Ishikawa (cell line): Measurements from ENCODE around the gene CCDC7.

Source experiments
- CEBPB ChIP-seq: IDR thresholded peaks from 2 replicates; pipeline ENCODE4 v1.6.1; 2012
- CREB1 ChIP-seq: IDR thresholded peaks from 2 replicates; pipeline ENCODE4 v1.6.1; 2012; ENCODE audit warnings: low read depth
- EGR1 ChIP-seq: IDR thresholded peaks from 2 replicates; pipeline ENCODE4 v1.6.1; 2012
- EP300 ChIP-seq: IDR thresholded peaks from 2 replicates; pipeline ENCODE4 v1.6.1; 2012; ENCODE audit warnings: borderline replicate concordance
- FOXM1 ChIP-seq: IDR thresholded peaks from 2 replicates; pipeline ENCODE4 v1.6.1; 2012; ENCODE audit warnings: low read depth, borderline replicate concordance
- NFIC ChIP-seq: IDR thresholded peaks from 2 replicates; pipeline ENCODE4 v1.6.1; 2012
- RAD21 ChIP-seq: IDR thresholded peaks from 2 replicates; pipeline ENCODE4 v1.6.1; 2012; ENCODE audit warnings: low read depth
- REST ChIP-seq: IDR thresholded peaks from 2 replicates; pipeline ENCODE4 v1.6.1; 2012; ENCODE audit warnings: low read depth, mild to moderate bottlenecking
- TAF1 ChIP-seq: IDR thresholded peaks from 2 replicates; pipeline ENCODE4 v1.6.1; 2012; ENCODE audit warnings: low read depth, mild to moderate bottlenecking
- TCF12 ChIP-seq: IDR thresholded peaks from 2 replicates; pipeline ENCODE4 v1.6.1; 2012; ENCODE audit warnings: low read depth
- TEAD4 ChIP-seq: IDR thresholded peaks from 2 replicates; pipeline ENCODE4 v1.6.1; 2012
- YY1 ChIP-seq: IDR thresholded peaks from 2 replicates; pipeline ENCODE4 v1.6.1; 2012; ENCODE audit warnings: low read depth
- ZBTB7A ChIP-seq: IDR thresholded peaks from 2 replicates; pipeline ENCODE4 v1.6.1; 2012; ENCODE audit warnings: low read depth
- TF ChIP-seq, protein P1 (sequence below): IDR thresholded peaks from 2 replicates; pipeline ENCODE4 v1.6.1; 2012
- TF ChIP-seq, protein P2 (sequence below): IDR thresholded peaks from 2 replicates; pipeline ENCODE4 v1.6.1; 2012

The CCDC7 gene

DNA sequence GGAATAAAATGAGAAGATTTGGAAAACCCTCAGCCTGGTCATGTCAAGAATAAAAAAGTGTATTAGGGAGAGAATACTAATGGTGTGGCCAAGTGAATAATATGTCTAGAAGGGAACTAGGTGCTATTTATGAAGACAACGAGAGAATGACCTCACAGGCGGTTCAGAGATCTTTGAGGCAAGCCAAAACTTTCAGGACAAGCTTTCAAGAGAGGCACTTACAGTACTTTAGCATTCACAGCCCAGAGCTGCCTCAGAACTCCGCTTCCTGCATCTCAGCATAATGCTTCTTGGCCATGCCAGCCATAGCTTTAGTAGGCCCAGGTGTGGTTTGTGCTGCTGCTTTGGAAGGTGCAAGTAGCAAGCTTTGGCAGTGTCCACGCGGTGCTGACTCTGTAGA lies 37.2 kb upstream of the CCDC7 start:
- TF ChIP-seq REST (no peak), CEBPB (no peak), FOXM1 (no peak), TAF1 (no peak), CREB1 (no peak), EGR1 (no peak), ZBTB7A (no peak), RAD21 (no peak), TEAD4 (no peak), TCF12 (no peak), NFIC (no peak), YY1 (no peak), EP300 (no peak)
- TF ChIP-seq, protein P1, sequence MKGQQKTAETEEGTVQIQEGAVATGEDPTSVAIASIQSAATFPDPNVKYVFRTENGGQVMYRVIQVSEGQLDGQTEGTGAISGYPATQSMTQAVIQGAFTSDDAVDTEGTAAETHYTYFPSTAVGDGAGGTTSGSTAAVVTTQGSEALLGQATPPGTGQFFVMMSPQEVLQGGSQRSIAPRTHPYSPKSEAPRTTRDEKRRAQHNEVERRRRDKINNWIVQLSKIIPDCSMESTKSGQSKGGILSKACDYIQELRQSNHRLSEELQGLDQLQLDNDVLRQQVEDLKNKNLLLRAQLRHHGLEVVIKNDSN, result no peak
- TF ChIP-seq, protein P2, sequence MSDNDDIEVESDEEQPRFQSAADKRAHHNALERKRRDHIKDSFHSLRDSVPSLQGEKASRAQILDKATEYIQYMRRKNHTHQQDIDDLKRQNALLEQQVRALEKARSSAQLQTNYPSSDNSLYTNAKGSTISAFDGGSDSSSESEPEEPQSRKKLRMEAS, result no peak

GRCh38 chr10:32409741-32410140 lies 36.2 kb upstream of the CCDC7 start:
- TF ChIP-seq TAF1 (no peak), FOXM1 (no peak), CEBPB (no peak), CREB1 (no peak), TCF12 (no peak), REST (no peak), RAD21 (no peak), YY1 (no peak), EP300 (no peak), NFIC (no peak), TEAD4 (no peak), ZBTB7A (no peak), EGR1 (no peak)
- TF ChIP-seq, protein P1, result no peak
- TF ChIP-seq, protein P2, result no peak

- TF ChIP-seq TAF1, result no peak
- no peak for TF ChIP-seq CREB1
- TF ChIP-seq REST, result no peak
- no peak for TF ChIP-seq YY1
- TF ChIP-seq FOXM1, result no peak
- TF ChIP-seq, protein P2, result no peak
- no peak for TF ChIP-seq RAD21
- no peak for TF ChIP-seq TCF12
- no peak for TF ChIP-seq TEAD4
- no peak for TF ChIP-seq EGR1
- TF ChIP-seq, protein P1, result no peak
- TF ChIP-seq EP300, result no peak
These were observed 35.4 kb upstream of the CCDC7 start for GRCh38 chr10:32410569-32410968.
